ENCODE results near the gene GSTM1.

The GSTM1 gene

DNA sequence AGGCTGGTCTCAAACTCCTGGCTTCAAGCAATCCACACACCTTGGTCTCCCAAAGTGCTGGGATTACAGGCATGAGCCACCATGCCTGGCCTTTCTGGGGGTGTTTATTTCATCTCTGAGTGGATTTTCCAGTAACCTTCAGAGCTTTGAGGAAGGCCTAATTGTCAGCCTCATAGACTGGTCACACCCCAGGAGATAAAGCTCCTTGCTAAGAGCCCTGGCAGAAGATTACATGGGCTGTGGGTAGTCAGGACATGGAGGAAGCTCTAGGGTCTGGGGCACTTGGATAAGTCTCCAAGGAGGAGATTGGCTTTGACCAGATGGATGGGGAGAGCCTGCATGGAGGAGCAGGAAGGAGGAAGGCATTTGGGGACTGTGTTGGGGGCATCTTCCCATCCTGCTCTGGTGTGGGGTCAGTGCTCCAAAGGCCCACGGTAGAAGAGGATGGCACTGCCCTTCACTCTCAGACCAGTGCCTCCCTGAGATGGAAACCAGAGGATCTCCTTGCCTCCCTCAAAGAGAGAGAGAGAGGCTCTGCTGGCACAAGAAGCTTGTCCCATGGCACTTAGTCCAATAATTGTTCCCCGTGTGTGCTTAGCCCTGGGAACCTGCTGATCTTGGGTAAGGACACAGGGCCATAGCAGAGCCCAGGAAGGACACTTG lies 46.4 kb upstream of the GSTM1 start (continued):
- TF ChIP-seq, protein P1, sequence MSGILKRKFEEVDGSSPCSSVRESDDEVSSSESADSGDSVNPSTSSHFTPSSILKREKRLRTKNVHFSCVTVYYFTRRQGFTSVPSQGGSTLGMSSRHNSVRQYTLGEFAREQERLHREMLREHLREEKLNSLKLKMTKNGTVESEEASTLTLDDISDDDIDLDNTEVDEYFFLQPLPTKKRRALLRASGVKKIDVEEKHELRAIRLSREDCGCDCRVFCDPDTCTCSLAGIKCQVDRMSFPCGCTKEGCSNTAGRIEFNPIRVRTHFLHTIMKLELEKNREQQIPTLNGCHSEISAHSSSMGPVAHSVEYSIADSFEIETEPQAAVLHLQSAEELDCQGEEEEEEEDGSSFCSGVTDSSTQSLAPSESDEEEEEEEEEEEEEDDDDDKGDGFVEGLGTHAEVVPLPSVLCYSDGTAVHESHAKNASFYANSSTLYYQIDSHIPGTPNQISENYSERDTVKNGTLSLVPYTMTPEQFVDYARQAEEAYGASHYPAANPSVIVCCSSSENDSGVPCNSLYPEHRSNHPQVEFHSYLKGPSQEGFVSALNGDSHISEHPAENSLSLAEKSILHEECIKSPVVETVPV (CRISPR knock-in tag; IDR thresholded peaks at IDR 0.05): no peak
- TF ChIP-seq RARB (CRISPR knock-in tag; IDR thresholded peaks at IDR 0.05): no peak
- no peak for TF ChIP-seq BACH2 (CRISPR knock-in tag; IDR thresholded peaks at IDR 0.05; ENCODE audit: borderline replicate concordance)
- TF ChIP-seq ZNF8 (CRISPR knock-in tag; IDR thresholded peaks at IDR 0.05): no peak
- TF ChIP-seq GLIS3 (CRISPR knock-in tag; IDR thresholded peaks at IDR 0.05): no peak
- TF ChIP-seq ZC3H10 (CRISPR knock-in tag; IDR thresholded peaks at IDR 0.05): no peak
- TF ChIP-seq SNAI2 (CRISPR knock-in tag; IDR thresholded peaks at IDR 0.05): no peak
- no peak for TF ChIP-seq PPARA (CRISPR knock-in tag; IDR thresholded peaks at IDR 0.05; ENCODE audit: borderline replicate concordance)
- TF ChIP-seq CSDC2 (CRISPR knock-in tag; IDR thresholded peaks at IDR 0.05): no peak

GRCh38 chr1:109641861-109642260 lies 45.8 kb upstream of the GSTM1 start:
- ATAC-seq: no peak
- TF ChIP-seq ZNF8 (CRISPR knock-in tag; IDR thresholded peaks at IDR 0.05) (no peak), ISL1 (CRISPR knock-in tag; IDR thresholded peaks at IDR 0.05) (no peak), ZNF565 (CRISPR knock-in tag; conservative IDR thresholded peaks at IDR 0.05; ENCODE audit: low read depth) (no peak), TOX (CRISPR knock-in tag; IDR thresholded peaks at IDR 0.05; ENCODE audit: borderline replicate concordance) (no peak), CREB5 (CRISPR knock-in tag; IDR thresholded peaks at IDR 0.05; ENCODE audit: low read depth) (no peak), OSR1 (CRISPR knock-in tag; IDR thresholded peaks at IDR 0.05) (no peak), RARB (CRISPR knock-in tag; IDR thresholded peaks at IDR 0.05) (no peak), TSHZ2 (CRISPR knock-in tag; IDR thresholded peaks at IDR 0.05) (no peak)
- TF ChIP-seq, protein P2, sequence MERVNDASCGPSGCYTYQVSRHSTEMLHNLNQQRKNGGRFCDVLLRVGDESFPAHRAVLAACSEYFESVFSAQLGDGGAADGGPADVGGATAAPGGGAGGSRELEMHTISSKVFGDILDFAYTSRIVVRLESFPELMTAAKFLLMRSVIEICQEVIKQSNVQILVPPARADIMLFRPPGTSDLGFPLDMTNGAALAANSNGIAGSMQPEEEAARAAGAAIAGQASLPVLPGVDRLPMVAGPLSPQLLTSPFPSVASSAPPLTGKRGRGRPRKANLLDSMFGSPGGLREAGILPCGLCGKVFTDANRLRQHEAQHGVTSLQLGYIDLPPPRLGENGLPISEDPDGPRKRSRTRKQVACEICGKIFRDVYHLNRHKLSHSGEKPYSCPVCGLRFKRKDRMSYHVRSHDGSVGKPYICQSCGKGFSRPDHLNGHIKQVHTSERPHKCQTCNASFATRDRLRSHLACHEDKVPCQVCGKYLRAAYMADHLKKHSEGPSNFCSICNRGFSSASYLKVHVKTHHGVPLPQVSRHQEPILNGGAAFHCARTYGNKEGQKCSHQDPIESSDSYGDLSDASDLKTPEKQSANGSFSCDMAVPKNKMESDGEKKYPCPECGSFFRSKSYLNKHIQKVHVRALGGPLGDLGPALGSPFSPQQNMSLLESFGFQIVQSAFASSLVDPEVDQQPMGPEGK (CRISPR knock-in tag; IDR thresholded peaks at IDR 0.05; ENCODE audit: borderline replicate concordance): no peak

- no peak for TF ChIP-seq ESRRG (CRISPR knock-in tag; IDR thresholded peaks at IDR 0.05)
- no peak for TF ChIP-seq CSDC2 (CRISPR knock-in tag; IDR thresholded peaks at IDR 0.05)
- TF ChIP-seq TCF4 (CRISPR knock-in tag; IDR thresholded peaks at IDR 0.05; ENCODE audit: borderline replicate concordance): no peak
- no peak for TF ChIP-seq BACH2 (CRISPR knock-in tag; IDR thresholded peaks at IDR 0.05; ENCODE audit: borderline replicate concordance)
- no peak for TF ChIP-seq CREB5 (CRISPR knock-in tag; IDR thresholded peaks at IDR 0.05; ENCODE audit: low read depth)
- no peak for TF ChIP-seq ZFP30 (CRISPR knock-in tag; IDR thresholded peaks at IDR 0.05)
- TF ChIP-seq, protein P2 (CRISPR knock-in tag; IDR thresholded peaks at IDR 0.05; ENCODE audit: borderline replicate concordance): no peak
- TF ChIP-seq ZNF8 (CRISPR knock-in tag; IDR thresholded peaks at IDR 0.05): no peak
- TF ChIP-seq ZFP3 (CRISPR knock-in tag; IDR thresholded peaks at IDR 0.05): no peak
- TF ChIP-seq ARNTL (CRISPR knock-in tag; IDR thresholded peaks at IDR 0.05; ENCODE audit: borderline replicate concordance, low read depth): no peak
- TF ChIP-seq SNAI2 (CRISPR knock-in tag; IDR thresholded peaks at IDR 0.05): no peak
- no peak for TF ChIP-seq RARB (CRISPR knock-in tag; IDR thresholded peaks at IDR 0.05)
- TF ChIP-seq OSR1 (CRISPR knock-in tag; IDR thresholded peaks at IDR 0.05): no peak
- TF ChIP-seq ZNF565 (CRISPR knock-in tag; conservative IDR thresholded peaks at IDR 0.05; ENCODE audit: low read depth): no peak
- no peak for TF ChIP-seq PPARA (CRISPR knock-in tag; IDR thresholded peaks at IDR 0.05; ENCODE audit: borderline replicate concordance)
- TF ChIP-seq ISL1 (CRISPR knock-in tag; IDR thresholded peaks at IDR 0.05): no peak
- TF ChIP-seq, protein P1 (CRISPR knock-in tag; IDR thresholded peaks at IDR 0.05): no peak
- TF ChIP-seq POU6F1 (CRISPR knock-in tag; IDR thresholded peaks at IDR 0.05; ENCODE audit: borderline replicate concordance, low read depth): no peak
- no peak for TF ChIP-seq TOX (CRISPR knock-in tag; IDR thresholded peaks at IDR 0.05; ENCODE audit: borderline replicate concordance)
- no peak for ATAC-seq
Observed at GRCh38 chr1:109642626-109643025, 45.0 kb upstream of the GSTM1 start.

All from SK-N-SH treated with all-trans-retinoic acid at 6 μM for 48 hours (cell line).